Natural killer cell (primary cell): ENCODE results near the gene DOCK10. TPM values are rescaled to one million over a fixed set of nuclear protein-coding genes. Genes with fewer than 3 reads are reported as not detected.

Experiments used
- ATAC-seq, 3 donors: fragments of 150-1000 bp in 2 of 3; fragments of 200-7000 bp in 1 of 3; cut with Tn5 transposase; 1 replicate in 1 of 3; 2 replicates in 2 of 3; pipeline ENCODE4 v1.10.0; 2021; ENCODE audit warnings: mild to moderate bottlenecking in 2 of 3, moderate library complexity in 2 of 3
- DNase-seq, 2 donors: peaks; one replicate each; pipeline versions ENCODE4 v3.0.0 to v3.0.0-alpha.2; 2013 to 2021; ENCODE audit warnings: mixed read lengths in 1 of 2
- H3K27ac ChIP-seq: one replicate; pipeline ENCODE4 v1.5.1; 2013; ENCODE audit warnings: mild to moderate bottlenecking, low read length
- H3K27me3 ChIP-seq: one replicate; pipeline ENCODE4 v1.6.1; 2013; ENCODE audit warnings: low read length; ENCODE audit not compliant: control insufficient read depth, insufficient read depth
- H3K36me3 ChIP-seq: one replicate; pipeline ENCODE4 v1.6.1; 2013; ENCODE audit warnings: low read length; ENCODE audit not compliant: control insufficient read depth, insufficient read depth
- H3K4me1 ChIP-seq: one replicate; pipeline ENCODE4 v1.6.1; 2013; ENCODE audit warnings: low read length; ENCODE audit not compliant: control insufficient read depth, insufficient read depth
- H3K4me3 ChIP-seq: one replicate; pipeline ENCODE4 v1.5.1; 2013; ENCODE audit warnings: low read length
- H3K9me3 ChIP-seq: one replicate; pipeline ENCODE4 v1.6.1; 2013; ENCODE audit warnings: low read length; ENCODE audit not compliant: control insufficient read depth, insufficient read depth
- H3K27ac Mint-ChIP-seq, 2 donors: one replicate each; pipeline ENCODE4 v1.8.0; 2022; ENCODE audit warnings: mild to moderate bottlenecking in 2 of 2, mixed read lengths in 2 of 2, moderate library complexity in 1 of 2
- H3K27me3 Mint-ChIP-seq, 2 donors: one replicate each; pipeline ENCODE4 v1.8.0; 2022; ENCODE audit warnings: low read depth in 2 of 2, mixed read lengths in 2 of 2
- H3K36me3 Mint-ChIP-seq: one replicate; pipeline ENCODE4 v1.8.0; 2022; ENCODE audit warnings: mixed read lengths
- H3K4me1 Mint-ChIP-seq, 2 donors: one replicate each; pipeline ENCODE4 v1.8.0; 2022; ENCODE audit warnings: mixed read lengths in 2 of 2
- H3K4me3 Mint-ChIP-seq: one replicate; pipeline ENCODE4 v1.8.0; 2022; ENCODE audit warnings: mild to moderate bottlenecking, moderate library complexity, mixed read lengths
- H3K9me3 Mint-ChIP-seq, 2 donors: one replicate each; pipeline ENCODE4 v1.8.0; 2022; ENCODE audit warnings: mixed read lengths in 2 of 2
- CTCF ChIP-seq: fragments of 200-600 bp; IDR thresholded peaks from one replicate; pipeline ENCODE4 v1.8.0; 2022; ENCODE audit warnings: antibody characterized with exemption
- WGBS: methylation state at CpG from one replicate; pipeline ENCODE4 v1.1.7; 2013; ENCODE audit warnings: missing lambda C conversion rate; ENCODE audit not compliant: insufficient coverage; 5-methylcytosine and 5-hydroxymethylcytosine counted together
- intact Hi-C: fragments of 100-400 bp; cut with micrococcal nuclease; formaldehyde crosslinking; loops from one replicate; pipeline ENCODE4 v1.14.2; 2022
- total RNA-seq, 4 donors: library from RNA; stranded (reverse); fragments of 120-200 nt in 1 of 4; gene quantifications; one replicate each; pipeline versions ENCODE4 v1.2.3 to v1.2.4, GENCODE V29; 2013 to 2022

The DOCK10 gene
- total RNA-seq, 3 donors from 2014 or later (not counting 1 experiment from before 2014, with no cell fraction given) = 181 to 213 (median 182) TPM

GRCh38 chr2:225040856-225041206 lies 1.4 kb downstream of the DOCK10 start:
- H3K36me3 ChIP-seq = no peaks in the 10 kb centered on the region
- peaks cover 18% of the 10 kb centered on the region for H3K4me1 ChIP-seq
- H3K27ac ChIP-seq = peak overlapping the region; percentile 95
- peak; percentile 44 to 62 for DNase-seq
- no peaks in the 10 kb centered on the region for H3K27me3 ChIP-seq
- H3K27ac Mint-ChIP-seq = peak overlapping the region; percentile 100
- H3K4me3 Mint-ChIP-seq = peak overlapping the region; percentile 98
- peak overlapping the region; percentile 86 for H3K4me3 ChIP-seq
- intact Hi-C loops = loop anchor here (1.0 to 5.0 kb wide), 5 partner anchors 11 to 114 kb away; no protein-coding TSS in a partner anchor
- H3K36me3 Mint-ChIP-seq = no peaks in the 10 kb centered on the region
- no peaks in the 10 kb centered on the region for H3K9me3 ChIP-seq
- peak; percentile 46 to 55 (median 48) for ATAC-seq
- H3K9me3 Mint-ChIP-seq = no peaks in the 10 kb centered on the region
- peaks cover 68 to 69% of the 10 kb centered on the region in 2 donors for H3K4me1 Mint-ChIP-seq
- no peaks in the 10 kb centered on the region for H3K27me3 Mint-ChIP-seq
- TF ChIP-seq CTCF = no peak
- under 1% methylated on average over 9 of the region's 9 CpGs for WGBS

GRCh38 chr2:225040142-225040541 lies 2.1 kb downstream of the DOCK10 start:
- H3K27me3 ChIP-seq = no peaks in the 10 kb centered on the region
- Mint-ChIP-seq H3K4me3 (peak overlapping the region; percentile 98), H3K27ac (peak overlapping the region; percentile 100), H3K9me3 (no peaks in the 10 kb centered on the region), H3K4me1 (peaks cover 72 to 73% of the 10 kb centered on the region in 2 donors), H3K27me3 (no peaks in the 10 kb centered on the region), H3K36me3 (no peaks in the 10 kb centered on the region)
- WGBS = 76% methylated on average over 4 of the region's 5 CpGs
- H3K27ac ChIP-seq = peak overlapping the region; percentile 95
- H3K9me3 ChIP-seq = no peaks in the 10 kb centered on the region
- no peak for TF ChIP-seq CTCF
- ATAC-seq = no peak
- peaks cover 18% of the 10 kb centered on the region for H3K4me1 ChIP-seq
- H3K4me3 ChIP-seq = peak overlapping the region; percentile 86
- intact Hi-C loops = loop anchor here (2.0 to 5.0 kb wide), 3 partner anchors 13 to 113 kb away; no protein-coding TSS in a partner anchor
- DNase-seq = no peak
- H3K36me3 ChIP-seq = no peaks in the 10 kb centered on the region

- no peaks in the 10 kb centered on the region for H3K9me3 Mint-ChIP-seq
- peak overlapping the region; percentile 3 for H3K4me3 ChIP-seq
- intact Hi-C loops = no loop called here
- H3K4me1 ChIP-seq = peaks cover 15% of the 10 kb centered on the region
- WGBS = no CpG with 5 or more reads among the region's 3 CpGs
- no peaks in the 10 kb centered on the region for H3K27me3 Mint-ChIP-seq
- no peaks in the 10 kb centered on the region for H3K27me3 ChIP-seq
- H3K36me3 Mint-ChIP-seq = no peaks in the 10 kb centered on the region
- H3K36me3 ChIP-seq = peaks cover 11% of the 10 kb centered on the region
- H3K4me3 Mint-ChIP-seq = peak overlapping the region; percentile 98
- peak overlapping the region; percentile 100 for H3K27ac Mint-ChIP-seq
- no peak for TF ChIP-seq CTCF
- DNase-seq (no peak), ATAC-seq (no peak)
- H3K9me3 ChIP-seq = no peaks in the 10 kb centered on the region
- H3K27ac ChIP-seq = peak overlapping the region; percentile 45
- H3K4me1 Mint-ChIP-seq = peaks cover 83 to 85% of the 10 kb centered on the region in 2 donors
These were observed 4.1 kb downstream of the DOCK10 start for GRCh38 chr2:225038231-225038523.
